Spleen (tissue), 7 donors: ENCODE results near the gene IL1RAPL2.

Source experiments
- CTCF ChIP-seq, 11 experiments: fragments of 200-600 bp in 7 of 11; fragments of 450-650 bp in 4 of 11; sonication (generic) in 4 of 11; IDR thresholded peaks in 8 of 11; conservative IDR thresholded peaks in 3 of 11; 1 replicate in 7 of 11; 2 replicates in 4 of 11; pipeline versions ENCODE4 v1.4.0 to v1.8.0; 2016 to 2021; ENCODE audit warnings: antibody characterized with exemption in 11 of 11, inconsistent platforms in 4 of 11, mild to moderate bottlenecking in 1 of 11
- POLR2A ChIP-seq, 3 donors: fragments of 450-650 bp; IDR thresholded peaks; one replicate each; pipeline ENCODE4 v1.5.1; 2017; ENCODE audit warnings: antibody characterized with exemption in 3 of 3, mild to moderate bottlenecking in 1 of 3
- POLR2AphosphoS5 ChIP-seq, 3 donors: sonication (generic); formaldehyde crosslinking; IDR thresholded peaks; one replicate each; pipeline ENCODE4 v1.5.1; 2017; ENCODE audit warnings: antibody characterized with exemption in 3 of 3
- donor health status: DM: no; HTN: no; CAD: no; lungs with moderate emphysema.
- donor health status: DM: no; HTN: no; CAD: no.
- donor health status: DM: no; HTN: no; CAD: no.

- TF ChIP-seq CTCF (IDR thresholded peaks at IDR 0.05 in 8 of 11, conservative IDR thresholded peaks at IDR 0.05 in 3 of 11), result no peak
- TF ChIP-seq POLR2A (IDR thresholded peaks at IDR 0.05), result no peak
- no peak for TF ChIP-seq POLR2AphosphoS5 (IDR thresholded peaks at IDR 0.05)
Measured at GRCh38 chrX:105650986-105651385, 1085.0 kb downstream of the IL1RAPL2 start.
